ENCODE data around the gene FOXN1.

DNA sequence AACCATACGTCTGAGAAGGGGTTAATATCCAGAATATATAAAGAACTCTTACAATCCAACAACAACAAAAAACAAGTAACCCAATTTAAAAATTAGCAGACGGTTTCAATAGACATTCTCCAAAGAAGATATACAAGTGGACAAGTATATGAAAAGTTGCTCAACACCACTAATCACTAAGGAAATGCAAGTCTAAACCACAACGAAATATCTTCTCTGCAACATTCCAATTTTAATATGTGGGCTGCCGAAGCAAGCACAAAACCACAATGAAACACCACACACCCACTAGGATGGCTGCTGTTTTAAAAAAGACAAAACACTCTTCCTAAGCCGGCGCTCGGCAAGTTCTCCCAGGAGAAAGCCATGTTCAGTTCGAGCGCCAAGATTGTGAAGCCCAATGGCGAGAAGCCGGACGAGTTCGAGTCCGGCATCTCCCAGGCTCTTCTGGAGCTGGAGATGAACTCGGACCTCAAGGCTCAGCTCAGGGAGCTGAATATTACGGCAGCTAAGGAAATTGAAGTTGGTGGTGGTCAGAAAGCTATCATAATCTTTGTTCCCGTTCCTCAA lies 38.6 kb upstream of the FOXN1 start:
- TF ChIP-seq, protein P1, sequence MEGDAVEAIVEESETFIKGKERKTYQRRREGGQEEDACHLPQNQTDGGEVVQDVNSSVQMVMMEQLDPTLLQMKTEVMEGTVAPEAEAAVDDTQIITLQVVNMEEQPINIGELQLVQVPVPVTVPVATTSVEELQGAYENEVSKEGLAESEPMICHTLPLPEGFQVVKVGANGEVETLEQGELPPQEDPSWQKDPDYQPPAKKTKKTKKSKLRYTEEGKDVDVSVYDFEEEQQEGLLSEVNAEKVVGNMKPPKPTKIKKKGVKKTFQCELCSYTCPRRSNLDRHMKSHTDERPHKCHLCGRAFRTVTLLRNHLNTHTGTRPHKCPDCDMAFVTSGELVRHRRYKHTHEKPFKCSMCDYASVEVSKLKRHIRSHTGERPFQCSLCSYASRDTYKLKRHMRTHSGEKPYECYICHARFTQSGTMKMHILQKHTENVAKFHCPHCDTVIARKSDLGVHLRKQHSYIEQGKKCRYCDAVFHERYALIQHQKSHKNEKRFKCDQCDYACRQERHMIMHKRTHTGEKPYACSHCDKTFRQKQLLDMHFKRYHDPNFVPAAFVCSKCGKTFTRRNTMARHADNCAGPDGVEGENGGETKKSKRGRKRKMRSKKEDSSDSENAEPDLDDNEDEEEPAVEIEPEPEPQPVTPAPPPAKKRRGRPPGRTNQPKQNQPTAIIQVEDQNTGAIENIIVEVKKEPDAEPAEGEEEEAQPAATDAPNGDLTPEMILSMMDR (IDR thresholded peaks at IDR 0.05; ENCODE audit: poor library complexity), result no peak
- TF ChIP-seq EZH2 (IDR thresholded peaks at IDR 0.05; ENCODE audit: borderline replicate concordance), result no peak
